Trophoblast cell (in vitro differentiated cells and primary cell): ENCODE results near the gene PRDM16.
A peak's percentile ranks its signal among the peaks of the same experiment; 100 is the strongest.

Source experiments
- DNase-seq, 2 donors: peaks; one replicate each; pipeline ENCODE4 v3.0.0-alpha.2; 2016
- H2AFZ ChIP-seq: 2 replicates; pipeline ENCODE4 v1.6.1; 2013; ENCODE audit warnings: low read length, moderate library complexity, mild to moderate bottlenecking; ENCODE audit not compliant: insufficient read depth, poor library complexity
- H2AK5ac ChIP-seq: 2 replicates; pipeline ENCODE4 v1.6.1; 2013; ENCODE audit warnings: mild to moderate bottlenecking, low read length
- H2BK120ac ChIP-seq: 2 replicates; pipeline ENCODE4 v1.6.1; 2013; ENCODE audit warnings: low read length, mild to moderate bottlenecking, moderate library complexity; ENCODE audit not compliant: insufficient read depth, poor library complexity
- H2BK12ac ChIP-seq: 2 replicates; pipeline ENCODE4 v1.6.1; 2013; ENCODE audit warnings: mild to moderate bottlenecking, low read length, moderate library complexity
- H2BK5ac ChIP-seq: 2 replicates; pipeline ENCODE4 v1.6.1; 2013; ENCODE audit warnings: low read length, low read depth, moderate library complexity, mild to moderate bottlenecking; ENCODE audit not compliant: poor library complexity
- H3K14ac ChIP-seq: 2 replicates; pipeline ENCODE4 v1.6.1; 2013; ENCODE audit warnings: mild to moderate bottlenecking, low read length
- H3K18ac ChIP-seq: 2 replicates; pipeline ENCODE4 v1.6.1; 2013; ENCODE audit warnings: mild to moderate bottlenecking, low read length
- H3K23ac ChIP-seq: 2 replicates; pipeline ENCODE4 v1.6.1; 2013; ENCODE audit warnings: low read length
- H3K27ac ChIP-seq: 2 replicates; pipeline ENCODE4 v1.5.1; 2013; ENCODE audit warnings: low read depth, mild to moderate bottlenecking, inconsistent platforms, low read length, moderate library complexity
- H3K27me3 ChIP-seq: 2 replicates; pipeline ENCODE4 v1.6.1; 2013; ENCODE audit warnings: inconsistent platforms, mild to moderate bottlenecking, low read length, moderate library complexity; ENCODE audit not compliant: insufficient read depth
- H3K36me3 ChIP-seq, 2 experiments: 1 replicate in 1 of 2; 2 replicates in 1 of 2; pipeline ENCODE4 v1.6.1; 2013; ENCODE audit warnings: low read length in 2 of 2, mild to moderate bottlenecking in 2 of 2, moderate library complexity in 1 of 2; ENCODE audit not compliant: insufficient read depth in 2 of 2, control insufficient read depth in 1 of 2
- H3K4ac ChIP-seq: 2 replicates; pipeline ENCODE4 v1.6.1; 2013; ENCODE audit warnings: low read depth, mild to moderate bottlenecking, low read length, moderate library complexity
- H3K4me1 ChIP-seq, 2 experiments: 1 replicate in 1 of 2; 2 replicates in 1 of 2; pipeline ENCODE4 v1.6.1; 2013; ENCODE audit warnings: low read length in 2 of 2, mild to moderate bottlenecking in 2 of 2, moderate library complexity in 1 of 2; ENCODE audit not compliant: insufficient read depth in 2 of 2, control insufficient read depth in 1 of 2
- H3K4me2 ChIP-seq: 2 replicates; pipeline ENCODE4 v1.6.1; 2013; ENCODE audit warnings: inconsistent platforms, mild to moderate bottlenecking, low read length, moderate library complexity
- H3K4me3 ChIP-seq: 2 replicates; pipeline ENCODE4 v1.5.1; 2013; ENCODE audit warnings: mild to moderate bottlenecking, low read depth, low read length, inconsistent platforms
- H3K79me1 ChIP-seq: one replicate; pipeline ENCODE4 v1.6.1; 2013; ENCODE audit warnings: low read length
- H3K79me2 ChIP-seq: 2 replicates; pipeline ENCODE4 v1.6.1; 2013; ENCODE audit warnings: low read length, mild to moderate bottlenecking; ENCODE audit not compliant: control insufficient read depth, insufficient read depth, poor library complexity
- H3K9ac ChIP-seq: 2 replicates; pipeline ENCODE4 v1.6.1; 2013; ENCODE audit warnings: mild to moderate bottlenecking, low read length
- H3K9me3 ChIP-seq: 2 replicates; pipeline ENCODE4 v1.6.1; 2013; ENCODE audit warnings: low read depth, mild to moderate bottlenecking, control low read depth, inconsistent platforms, low read length; ENCODE audit not compliant: insufficient read depth
- H4K12ac ChIP-seq: 2 replicates; pipeline ENCODE4 v1.6.1; 2013; ENCODE audit warnings: low read depth, mild to moderate bottlenecking, low read length, moderate library complexity
- H4K8ac ChIP-seq: 2 replicates; pipeline ENCODE4 v1.6.1; 2013; ENCODE audit warnings: low read depth, mild to moderate bottlenecking, low read length, moderate library complexity
- H4K91ac ChIP-seq: one replicate; pipeline ENCODE4 v1.6.1; 2013; ENCODE audit warnings: low read depth, mild to moderate bottlenecking, low read length, moderate library complexity
- WGBS: extraction: QIAGEN DNeasy Blood & Tissue Kit; methylation state at CpG from one replicate; pipeline ENCODE4 v1.1.7; 2013; ENCODE audit warnings: missing lambda C conversion rate; ENCODE audit not compliant: insufficient read length, insufficient coverage; ENCODE audit errors: extremely low coverage; 5-methylcytosine and 5-hydroxymethylcytosine counted together

PRDM16 gene

GRCh38 chr1:3427711-3428704, 359.0 kb downstream of the PRDM16 start:
- Histone ChIP-seq H2AFZ (no peak overlapping the region), H3K9me3 (no peaks in the 10 kb centered on the region), H3K4me1 (no peaks in the 10 kb centered on the region), H3K14ac (no peak overlapping the region), H2BK120ac (no peak overlapping the region), H2BK5ac (no peak overlapping the region), H4K8ac (no peak overlapping the region), H4K91ac (no peak overlapping the region), H3K27me3 (no peaks in the 10 kb centered on the region), H3K4ac (no peak overlapping the region), H3K4me2 (no peak overlapping the region), H2AK5ac (no peak overlapping the region), H3K36me3 (no peaks in the 10 kb centered on the region), H3K23ac (no peak overlapping the region), H3K9ac (no peak overlapping the region), H3K4me3 (no peak overlapping the region), H3K27ac (no peak overlapping the region), H3K18ac (no peak overlapping the region), H4K12ac (no peak overlapping the region), H3K79me2 (no peaks in the 10 kb centered on the region), H2BK12ac (no peak overlapping the region), H3K79me1 (no peaks in the 10 kb centered on the region)
- DNase-seq, result no peak
- WGBS, result no CpG with 5 or more reads among the region's 43 CpGs

- H4K12ac ChIP-seq, result no peak overlapping the region
- no peak overlapping the region for H3K18ac ChIP-seq
- no peak overlapping the region for H2BK12ac ChIP-seq
- H3K9me3 ChIP-seq, result no peaks in the 10 kb centered on the region
- no peaks in the 10 kb centered on the region for H3K4me1 ChIP-seq
- H2BK120ac ChIP-seq, result no peak overlapping the region
- H3K23ac ChIP-seq, result no peak overlapping the region
- no peak overlapping the region for H4K8ac ChIP-seq
- no peaks in the 10 kb centered on the region for H3K27me3 ChIP-seq
- no peak overlapping the region for H3K14ac ChIP-seq
- H3K9ac ChIP-seq, result no peak overlapping the region
- DNase-seq, result no peak
- no peaks in the 10 kb centered on the region for H3K79me2 ChIP-seq
- no peak overlapping the region for H2AFZ ChIP-seq
- no peak overlapping the region for H3K4ac ChIP-seq
- H3K36me3 ChIP-seq, result no peaks in the 10 kb centered on the region
- no peak overlapping the region for H3K27ac ChIP-seq
- WGBS, result no CpG with 5 or more reads among the region's 9 CpGs
- no peak overlapping the region for H4K91ac ChIP-seq
- H3K79me1 ChIP-seq, result no peaks in the 10 kb centered on the region
- H3K4me3 ChIP-seq, result no peak overlapping the region
- H3K4me2 ChIP-seq, result no peak overlapping the region
- H2BK5ac ChIP-seq, result no peak overlapping the region
- H2AK5ac ChIP-seq, result no peak overlapping the region
Measured at GRCh38 chr1:3428899-3429298, 359.9 kb downstream of the PRDM16 start.

DNA sequence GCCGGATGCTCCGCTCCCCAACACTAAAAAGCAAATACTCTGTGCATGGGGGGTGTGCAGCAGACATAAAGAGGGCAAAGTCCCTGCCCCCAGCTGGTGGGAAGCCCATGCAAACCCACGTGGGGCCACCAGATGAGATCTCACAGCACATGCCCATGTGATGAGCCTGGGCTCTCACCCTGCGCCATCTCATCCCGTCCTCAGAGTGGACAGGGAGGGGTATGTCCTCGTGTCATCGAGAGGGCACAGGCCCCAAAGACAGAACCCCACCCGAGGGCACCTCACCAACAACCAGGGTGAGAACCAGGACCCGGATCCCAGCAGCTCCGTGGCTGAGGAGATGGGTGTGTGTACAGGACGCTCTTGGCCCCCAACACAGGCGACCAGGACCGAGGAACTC, 360.3 kb downstream of the PRDM16 start:
- Histone ChIP-seq H2BK120ac (no peak overlapping the region), H3K36me3 (no peaks in the 10 kb centered on the region), H3K27me3 (no peaks in the 10 kb centered on the region), H3K27ac (no peak overlapping the region), H3K23ac (no peak overlapping the region), H3K9me3 (no peaks in the 10 kb centered on the region), H4K91ac (no peak overlapping the region), H4K8ac (no peak overlapping the region), H3K4me3 (no peak overlapping the region), H2BK12ac (no peak overlapping the region), H2AK5ac (no peak overlapping the region), H2BK5ac (no peak overlapping the region), H3K79me1 (no peaks in the 10 kb centered on the region), H4K12ac (no peak overlapping the region), H3K4me2 (no peak overlapping the region), H3K4ac (no peak overlapping the region), H3K79me2 (no peaks in the 10 kb centered on the region), H3K4me1 (no peaks in the 10 kb centered on the region), H2AFZ (no peak overlapping the region), H3K14ac (no peak overlapping the region), H3K9ac (no peak overlapping the region), H3K18ac (no peak overlapping the region)
- no CpG with 5 or more reads among the region's 13 CpGs for WGBS
- DNase-seq, result no peak

GRCh38 chr1:3429766-3430165, 360.8 kb downstream of the PRDM16 start:
- no peak overlapping the region for H3K18ac ChIP-seq
- H3K9me3 ChIP-seq, result no peaks in the 10 kb centered on the region
- WGBS, result no CpG with 5 or more reads among the region's 16 CpGs
- no peaks in the 10 kb centered on the region for H3K79me2 ChIP-seq
- no peak overlapping the region for H2BK120ac ChIP-seq
- no peaks in the 10 kb centered on the region for H3K27me3 ChIP-seq
- H3K4ac ChIP-seq, result no peak overlapping the region
- H2AK5ac ChIP-seq, result no peak overlapping the region
- H3K27ac ChIP-seq, result no peak overlapping the region
- H2AFZ ChIP-seq, result no peak overlapping the region
- no peak overlapping the region for H3K14ac ChIP-seq
- H4K12ac ChIP-seq, result no peak overlapping the region
- no peak overlapping the region for H3K23ac ChIP-seq
- no peak overlapping the region for H4K91ac ChIP-seq
- H3K9ac ChIP-seq, result no peak overlapping the region
- H3K4me3 ChIP-seq, result peak overlapping the region; percentile 31
- DNase-seq, result no peak
- no peak overlapping the region for H2BK5ac ChIP-seq
- H4K8ac ChIP-seq, result no peak overlapping the region
- H3K4me1 ChIP-seq, result no peaks in the 10 kb centered on the region
- H2BK12ac ChIP-seq, result no peak overlapping the region
- no peak overlapping the region for H3K4me2 ChIP-seq
- no peaks in the 10 kb centered on the region for H3K36me3 ChIP-seq
- H3K79me1 ChIP-seq, result no peaks in the 10 kb centered on the region
